ENCODE measurements around the gene UBE2D1.

The UBE2D1 gene

GRCh38 chr10:58347967-58348366, 13.2 kb downstream of the UBE2D1 start:
- no peak overlapping the region for H3K27ac ChIP-seq (ENCODE audit: poor library complexity, severe bottlenecking)
- no peaks in the 10 kb centered on the region for H3K27me3 ChIP-seq (ENCODE audit: insufficient read depth, poor library complexity, severe bottlenecking)
- H3K4me1 ChIP-seq (ENCODE audit: insufficient read depth, poor library complexity, severe bottlenecking), result peaks cover 4% of the 10 kb centered on the region
- no peaks in the 10 kb centered on the region for H3K9me3 ChIP-seq (ENCODE audit: severe bottlenecking)
- no peak overlapping the region for H3K4me3 ChIP-seq (ENCODE audit: severe bottlenecking)
- DNase-seq (ENCODE audit: low spot score) (no peak), ATAC-seq (ENCODE audit: low read depth) (no peak)
- no peak for TF ChIP-seq CTCF (IDR thresholded peaks at IDR 0.05; ENCODE audit: poor library complexity, severe bottlenecking)
- H3K36me3 ChIP-seq (ENCODE audit: low read depth), result no peaks in the 10 kb centered on the region

GRCh38 chr10:58348571-58349033, 13.8 kb downstream of the UBE2D1 start:
- DNase-seq (ENCODE audit: low spot score), result no peak
- no peak overlapping the region for H3K27ac ChIP-seq (ENCODE audit: poor library complexity, severe bottlenecking)
- no peak for TF ChIP-seq CTCF (IDR thresholded peaks at IDR 0.05; ENCODE audit: poor library complexity, severe bottlenecking)
- no peaks in the 10 kb centered on the region for H3K36me3 ChIP-seq (ENCODE audit: low read depth)
- no peaks in the 10 kb centered on the region for H3K27me3 ChIP-seq (ENCODE audit: insufficient read depth, poor library complexity, severe bottlenecking)
- no peak for ATAC-seq (ENCODE audit: low read depth)
- H3K4me3 ChIP-seq (ENCODE audit: severe bottlenecking), result no peak overlapping the region
- no peaks in the 10 kb centered on the region for H3K9me3 ChIP-seq (ENCODE audit: severe bottlenecking)
- H3K4me1 ChIP-seq (ENCODE audit: insufficient read depth, poor library complexity, severe bottlenecking), result peaks cover 4% of the 10 kb centered on the region

GRCh38 chr10:58350023-58350422, 15.2 kb downstream of the UBE2D1 start:
- H3K4me1 ChIP-seq (ENCODE audit: insufficient read depth, poor library complexity, severe bottlenecking), result peaks cover 4% of the 10 kb centered on the region
- no peak for TF ChIP-seq CTCF (IDR thresholded peaks at IDR 0.05; ENCODE audit: poor library complexity, severe bottlenecking)
- no peaks in the 10 kb centered on the region for H3K9me3 ChIP-seq (ENCODE audit: severe bottlenecking)
- DNase-seq (ENCODE audit: low spot score) (no peak), ATAC-seq (ENCODE audit: low read depth) (no peak)
- no peak overlapping the region for H3K27ac ChIP-seq (ENCODE audit: poor library complexity, severe bottlenecking)
- H3K36me3 ChIP-seq (ENCODE audit: low read depth), result no peaks in the 10 kb centered on the region
- H3K4me3 ChIP-seq (ENCODE audit: severe bottlenecking), result no peak overlapping the region
- H3K27me3 ChIP-seq (ENCODE audit: insufficient read depth, poor library complexity, severe bottlenecking), result no peaks in the 10 kb centered on the region

GRCh38 chr10:58350619-58351323, 16.0 kb downstream of the UBE2D1 start:
- Histone ChIP-seq H3K4me1 (ENCODE audit: insufficient read depth, poor library complexity, severe bottlenecking) (peaks cover 4% of the 10 kb centered on the region), H3K27ac (ENCODE audit: poor library complexity, severe bottlenecking) (no peak overlapping the region), H3K36me3 (ENCODE audit: low read depth) (no peaks in the 10 kb centered on the region), H3K9me3 (ENCODE audit: severe bottlenecking) (no peaks in the 10 kb centered on the region), H3K27me3 (ENCODE audit: insufficient read depth, poor library complexity, severe bottlenecking) (no peaks in the 10 kb centered on the region), H3K4me3 (ENCODE audit: severe bottlenecking) (no peak overlapping the region)
- ATAC-seq (ENCODE audit: low read depth) (no peak; the same call in 2 of the 3 replicates), DNase-seq (ENCODE audit: low spot score) (no peak)
- TF ChIP-seq CTCF (IDR thresholded peaks at IDR 0.05; ENCODE audit: poor library complexity, severe bottlenecking), result no peak
